ENCODE data around the gene FRK.
"Not testable (repeated sequence)": the region's sequence is repeated elsewhere in the genome, so short reads cannot be mapped to it uniquely, and the experiment has no call there.

The FRK gene

DNA sequence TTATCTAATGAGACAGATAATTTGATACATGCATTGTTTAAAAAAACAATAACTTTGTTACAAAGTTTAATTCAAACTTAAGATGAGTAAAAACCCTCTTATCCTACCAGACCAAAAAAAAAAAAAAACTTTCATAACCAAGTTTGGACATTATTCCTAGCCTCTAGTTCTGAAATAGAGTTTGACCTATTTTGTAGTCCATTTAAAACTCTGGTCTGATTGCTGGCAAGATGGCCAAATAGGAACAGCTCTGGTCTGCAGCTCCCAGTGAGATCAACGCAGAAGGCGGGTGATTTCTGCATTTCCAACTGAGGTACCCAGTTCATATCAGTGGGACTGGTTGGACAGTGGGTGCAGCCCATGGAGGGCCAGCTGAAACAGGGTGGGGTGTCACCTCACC lies 125.9 kb downstream of the FRK start:
- Mint-ChIP-seq H3K27ac (no peak overlapping the region), H3K4me3 (no peak overlapping the region), H3K36me3 (ENCODE audit: low read depth) (no peaks in the 10 kb centered on the region), H3K9me3 (no peaks in the 10 kb centered on the region), H3K4me1 (ENCODE audit: low read depth) (no peaks in the 10 kb centered on the region), H3K27me3 (peaks cover 3% of the 10 kb centered on the region)

DNA sequence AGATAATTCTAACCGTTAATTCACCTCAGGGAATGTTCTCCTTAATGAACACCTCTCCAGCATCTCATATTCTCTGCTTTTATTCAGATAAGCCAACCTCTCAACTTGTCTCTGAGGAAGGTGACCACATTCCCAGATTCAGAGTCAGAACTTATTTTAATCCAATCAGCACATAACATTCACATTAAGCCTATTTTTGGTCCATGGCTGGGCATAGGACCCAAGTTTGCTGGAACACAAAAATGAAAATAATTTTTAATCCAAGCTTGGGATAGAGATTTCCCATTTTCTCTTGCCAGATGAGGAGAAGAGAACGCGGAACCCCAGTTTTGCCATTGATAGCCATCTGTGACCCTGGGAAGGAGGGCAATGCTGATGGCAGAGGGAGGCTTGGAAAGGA lies 126.5 kb downstream of the FRK start:
- Mint-ChIP-seq H3K4me1 (ENCODE audit: low read depth) (no peaks in the 10 kb centered on the region), H3K27me3 (peaks cover 7% of the 10 kb centered on the region), H3K9me3 (no peaks in the 10 kb centered on the region), H3K36me3 (ENCODE audit: low read depth) (no peaks in the 10 kb centered on the region), H3K27ac (no peak overlapping the region), H3K4me3 (no peak overlapping the region)

DNA sequence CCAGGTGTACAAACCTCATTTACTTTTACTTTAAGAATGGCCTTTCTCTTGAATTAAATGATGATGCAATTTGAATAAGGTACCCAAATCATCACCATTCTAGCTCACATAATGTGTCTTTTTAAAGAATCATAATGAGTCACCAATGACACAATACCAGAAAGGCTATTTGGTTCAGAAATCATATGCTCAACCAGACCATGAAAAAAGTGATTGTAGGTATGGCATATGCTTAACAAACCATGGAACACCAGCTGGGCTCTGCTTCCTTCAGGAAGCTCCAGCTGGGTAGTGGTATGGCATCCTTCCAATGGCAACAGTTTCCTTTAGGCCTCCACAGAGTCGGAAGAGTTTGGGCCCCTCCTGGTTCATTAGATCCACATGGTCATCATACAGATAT lies 128.2 kb downstream of the FRK start:
- Mint-ChIP-seq H3K36me3 (ENCODE audit: low read depth) (no peaks in the 10 kb centered on the region), H3K4me3 (no peak overlapping the region), H3K27me3 (peaks cover 8% of the 10 kb centered on the region), H3K4me1 (ENCODE audit: low read depth) (no peaks in the 10 kb centered on the region), H3K27ac (no peak overlapping the region), H3K9me3 (no peaks in the 10 kb centered on the region)

DNA sequence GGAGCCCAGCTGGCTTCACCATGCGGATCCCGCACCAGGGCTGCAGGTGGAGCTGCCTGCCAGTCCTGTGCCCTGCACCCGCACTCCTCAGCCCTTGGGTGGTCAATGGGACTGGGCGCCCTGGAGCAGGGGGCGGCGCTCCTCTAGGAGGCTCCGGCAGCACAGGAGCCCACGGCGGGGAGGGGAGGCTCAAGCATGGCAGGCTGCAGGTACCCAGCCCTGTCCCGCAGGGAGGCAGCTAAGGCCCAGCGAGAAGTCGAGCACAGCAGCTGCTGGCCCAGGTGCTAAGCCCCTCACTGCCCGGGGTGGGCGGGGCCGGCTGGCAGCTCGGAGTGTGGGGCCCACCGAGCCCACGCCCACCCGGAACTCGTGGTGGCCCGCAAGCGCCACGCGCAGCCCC lies 132.7 kb downstream of the FRK start:
- not testable (repeated sequence) for H3K4me1 Mint-ChIP-seq (ENCODE audit: low read depth); H3K27me3 Mint-ChIP-seq; H3K9me3 Mint-ChIP-seq; H3K27ac Mint-ChIP-seq; H3K4me3 Mint-ChIP-seq; H3K36me3 Mint-ChIP-seq (ENCODE audit: low read depth)

DNA sequence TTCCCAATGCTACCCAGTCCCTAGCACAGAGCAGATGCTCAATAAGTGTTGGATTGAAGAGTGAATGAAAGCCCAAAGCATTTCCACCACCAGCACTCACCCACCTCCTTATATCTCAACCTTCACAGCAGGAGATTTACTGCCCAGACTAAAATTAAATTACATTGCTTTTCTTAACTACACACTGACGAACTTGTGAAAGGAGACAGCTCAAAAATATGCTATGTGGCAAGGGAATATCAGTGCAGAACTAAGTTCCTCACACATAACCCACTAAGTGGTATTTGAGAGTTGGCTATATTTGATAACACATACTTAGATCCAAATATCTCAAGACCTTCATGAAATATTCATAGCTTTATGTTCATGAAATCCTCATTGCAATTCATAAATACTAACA lies 137.7 kb downstream of the FRK start:
- Mint-ChIP-seq H3K9me3 (no peaks in the 10 kb centered on the region), H3K27ac (no peak overlapping the region), H3K36me3 (ENCODE audit: low read depth) (no peaks in the 10 kb centered on the region), H3K27me3 (no peaks in the 10 kb centered on the region), H3K4me3 (no peak overlapping the region), H3K4me1 (ENCODE audit: low read depth) (no peaks in the 10 kb centered on the region)

DNA sequence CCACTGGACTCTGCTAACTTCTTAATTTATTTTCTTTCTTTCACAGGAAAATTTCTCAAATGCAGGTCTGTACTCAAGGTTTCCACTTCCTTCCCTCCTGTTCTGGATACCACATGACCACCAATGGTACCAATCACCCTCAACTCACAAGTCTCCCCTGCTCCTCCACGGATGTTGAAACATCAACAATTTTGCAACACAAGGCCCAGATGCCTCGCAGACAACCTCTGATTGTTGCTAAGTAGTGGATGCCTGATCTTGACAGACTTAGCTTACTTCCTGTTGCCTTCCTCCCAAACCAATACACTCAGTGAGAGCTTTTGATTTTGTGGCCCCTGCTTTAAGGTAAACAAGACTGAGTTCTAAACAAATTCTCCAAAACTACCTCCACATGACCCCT lies 146.6 kb downstream of the FRK start:
- Mint-ChIP-seq H3K4me3 (no peak overlapping the region), H3K9me3 (no peaks in the 10 kb centered on the region), H3K27me3 (peaks cover 4% of the 10 kb centered on the region), H3K36me3 (ENCODE audit: low read depth) (no peaks in the 10 kb centered on the region), H3K4me1 (ENCODE audit: low read depth) (no peaks in the 10 kb centered on the region), H3K27ac (no peak overlapping the region)

DNA sequence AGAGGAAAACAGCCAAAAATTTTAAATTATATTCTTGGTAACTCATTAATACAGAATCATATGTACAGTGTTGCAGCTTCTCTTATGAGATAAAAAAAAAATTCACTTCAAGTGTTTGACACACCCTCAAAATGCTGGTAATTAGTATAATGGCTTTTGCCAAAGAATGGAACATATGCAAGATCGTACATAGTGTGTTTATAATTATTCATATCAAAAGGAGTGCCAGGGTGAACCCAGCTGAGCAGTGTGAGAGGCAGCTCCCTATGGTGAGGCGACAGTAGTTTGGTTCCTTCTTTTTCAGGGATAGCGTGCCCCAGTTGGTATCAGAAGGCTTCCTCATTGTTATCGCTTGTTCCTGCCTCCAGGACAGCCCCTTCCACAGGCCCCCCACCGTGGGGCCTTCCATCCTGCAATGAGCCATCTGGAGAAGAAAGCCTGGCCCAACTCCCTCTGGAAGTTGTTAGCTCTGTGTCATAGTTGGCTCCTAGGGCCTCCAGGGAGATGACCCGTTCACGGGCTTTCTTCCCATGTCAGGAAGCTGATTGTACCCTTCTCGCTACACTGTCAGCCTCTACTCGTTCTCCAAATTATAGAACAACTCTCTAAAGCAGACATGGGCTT lies 150.7 kb downstream of the FRK start:
- no peaks in the 10 kb centered on the region for H3K36me3 Mint-ChIP-seq (ENCODE audit: low read depth)
- no peak overlapping the region for H3K4me3 Mint-ChIP-seq
- H3K9me3 Mint-ChIP-seq = no peaks in the 10 kb centered on the region
- H3K27me3 Mint-ChIP-seq = peaks cover 4% of the 10 kb centered on the region
- no peak overlapping the region for H3K27ac Mint-ChIP-seq
- H3K4me1 Mint-ChIP-seq (ENCODE audit: low read depth) = no peaks in the 10 kb centered on the region

DNA sequence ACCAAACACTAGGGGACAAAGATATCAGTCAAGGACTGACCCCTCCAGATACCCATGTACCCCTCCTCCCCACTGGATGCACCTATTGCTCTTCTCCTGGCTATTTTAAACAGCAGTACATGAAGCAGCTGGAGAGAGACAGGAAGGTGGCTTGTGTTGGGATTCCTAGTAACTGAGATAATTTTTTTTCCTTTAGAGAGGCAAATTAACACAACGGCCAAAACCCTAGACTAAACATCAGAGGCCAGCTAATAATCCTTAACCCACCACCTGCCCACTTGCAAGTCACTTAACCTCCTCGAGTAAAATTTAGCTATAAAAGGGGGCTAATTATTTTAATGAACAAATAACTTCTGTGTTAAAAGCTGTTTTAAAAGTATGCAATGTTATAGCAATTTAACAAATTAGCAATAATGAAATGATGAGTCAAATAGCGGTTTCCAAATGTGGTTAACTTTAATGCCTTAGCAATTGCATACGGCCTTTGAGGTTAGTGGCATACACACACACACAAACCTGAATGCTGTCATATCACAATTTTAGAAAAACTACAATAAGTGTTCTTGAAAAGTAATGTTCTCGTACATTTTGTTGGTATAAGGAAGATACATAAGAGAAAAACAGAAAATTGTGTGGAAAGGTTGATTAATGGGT lies 151.7 kb downstream of the FRK start:
- no peaks in the 10 kb centered on the region for H3K9me3 Mint-ChIP-seq
- no peaks in the 10 kb centered on the region for H3K36me3 Mint-ChIP-seq (ENCODE audit: low read depth)
- no peak overlapping the region for H3K4me3 Mint-ChIP-seq

DNA sequence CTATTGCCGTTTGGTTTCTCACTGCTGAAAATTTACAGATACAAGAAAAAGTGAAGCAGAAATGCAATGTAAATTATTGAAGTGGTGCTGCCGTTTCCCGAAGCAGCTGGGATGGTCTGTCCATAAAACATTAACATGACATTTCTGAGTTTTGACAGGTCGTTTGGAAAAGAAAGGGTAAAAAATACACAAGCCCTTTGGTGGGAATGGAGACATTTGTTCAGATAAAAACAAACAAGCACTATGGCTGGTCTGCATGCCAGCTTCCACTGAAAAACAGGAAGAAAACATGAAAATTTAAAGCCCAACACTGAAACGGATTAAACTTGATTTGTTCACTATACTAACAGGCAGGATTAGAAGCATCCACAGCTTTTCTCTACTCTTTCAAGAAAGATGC lies 155.2 kb downstream of the FRK start:
- Mint-ChIP-seq H3K27me3 (no peaks in the 10 kb centered on the region), H3K36me3 (ENCODE audit: low read depth) (no peaks in the 10 kb centered on the region), H3K27ac (no peak overlapping the region), H3K4me1 (ENCODE audit: low read depth) (no peaks in the 10 kb centered on the region), H3K4me3 (no peak overlapping the region), H3K9me3 (no peaks in the 10 kb centered on the region)

More for the DNA sequence above, 151.7 kb downstream of the FRK start:
- Mint-ChIP-seq H3K27ac (no peak overlapping the region), H3K4me1 (ENCODE audit: low read depth) (no peaks in the 10 kb centered on the region), H3K27me3 (peaks cover 4% of the 10 kb centered on the region)

DNA sequence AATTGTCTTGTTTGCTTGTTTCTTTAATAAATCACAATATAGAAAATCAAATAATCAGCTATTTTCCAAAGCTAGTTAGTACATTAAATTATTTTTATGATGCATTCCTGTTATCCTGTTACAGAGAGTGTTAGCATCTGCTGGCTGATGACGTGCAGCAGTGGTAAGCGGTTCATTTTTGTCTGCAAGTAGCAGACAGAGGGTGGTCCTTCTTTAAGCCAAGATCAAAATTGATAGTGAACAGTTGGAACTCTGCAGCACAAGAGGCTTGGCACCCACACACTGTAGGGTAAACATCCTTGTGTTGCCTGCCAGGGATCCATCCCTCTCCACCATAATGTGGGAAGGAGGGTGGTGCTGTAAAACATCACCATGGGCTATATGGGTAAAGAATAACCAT lies 158.3 kb downstream of the FRK start:
- Mint-ChIP-seq H3K4me1 (ENCODE audit: low read depth) (no peaks in the 10 kb centered on the region), H3K27me3 (no peaks in the 10 kb centered on the region), H3K27ac (no peak overlapping the region), H3K36me3 (ENCODE audit: low read depth) (no peaks in the 10 kb centered on the region), H3K4me3 (no peak overlapping the region), H3K9me3 (no peaks in the 10 kb centered on the region)

DNA sequence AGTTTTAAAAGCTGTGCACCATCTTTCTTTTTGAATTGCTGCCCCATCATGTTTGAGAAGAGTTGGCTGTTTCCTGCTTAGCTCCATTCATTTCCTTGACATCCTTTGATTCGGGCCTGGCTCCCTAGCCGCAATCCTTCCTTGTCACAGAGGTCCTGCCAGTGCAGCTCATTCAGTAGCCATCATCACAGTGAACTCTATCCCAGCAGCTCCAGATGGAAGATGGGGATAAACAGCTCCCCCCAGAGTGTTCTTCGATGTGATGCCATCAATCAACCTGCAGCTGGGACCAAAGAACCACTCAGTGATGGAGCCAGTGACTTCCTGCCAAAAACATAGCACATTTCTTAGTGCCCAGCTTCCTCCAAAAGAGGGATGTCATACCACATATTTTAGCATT lies 158.8 kb downstream of the FRK start:
- H3K36me3 Mint-ChIP-seq (ENCODE audit: low read depth) = no peaks in the 10 kb centered on the region
- no peaks in the 10 kb centered on the region for H3K27me3 Mint-ChIP-seq
- H3K4me1 Mint-ChIP-seq (ENCODE audit: low read depth) = no peaks in the 10 kb centered on the region
- H3K4me3 Mint-ChIP-seq = no peak overlapping the region
- no peaks in the 10 kb centered on the region for H3K9me3 Mint-ChIP-seq
- no peak overlapping the region for H3K27ac Mint-ChIP-seq

DNA sequence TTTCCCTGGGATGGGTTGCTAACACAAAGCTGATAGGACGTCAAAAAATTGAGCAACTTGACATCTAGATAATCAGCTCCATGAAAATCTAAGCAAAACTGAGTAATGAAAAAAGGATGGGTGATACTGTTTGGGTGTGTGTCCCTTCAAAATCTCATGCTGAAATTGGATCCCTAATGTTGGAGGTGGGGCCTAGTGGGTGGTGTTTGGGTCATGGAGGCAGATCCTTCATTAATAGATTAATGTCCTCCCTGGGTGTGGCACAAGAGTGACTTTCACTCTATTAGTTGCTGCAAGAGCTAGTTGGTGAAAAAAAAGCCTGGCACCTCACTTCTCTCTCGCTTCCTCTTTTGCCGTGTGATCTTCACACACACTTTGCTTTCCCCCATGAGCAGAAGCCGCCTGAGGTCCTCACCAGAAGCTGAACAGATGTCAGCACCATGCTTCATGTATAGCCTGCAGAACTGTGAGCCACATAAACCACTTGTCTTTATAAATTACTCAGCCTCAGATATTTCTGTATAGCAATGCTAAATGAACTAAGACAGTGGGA lies 160.9 kb downstream of the FRK start:
- no peaks in the 10 kb centered on the region for H3K27me3 Mint-ChIP-seq
- H3K4me1 Mint-ChIP-seq (ENCODE audit: low read depth) = no peaks in the 10 kb centered on the region
- no peak overlapping the region for H3K27ac Mint-ChIP-seq
- H3K9me3 Mint-ChIP-seq = no peaks in the 10 kb centered on the region
- no peaks in the 10 kb centered on the region for H3K36me3 Mint-ChIP-seq (ENCODE audit: low read depth)
- no peak overlapping the region for H3K4me3 Mint-ChIP-seq

DNA sequence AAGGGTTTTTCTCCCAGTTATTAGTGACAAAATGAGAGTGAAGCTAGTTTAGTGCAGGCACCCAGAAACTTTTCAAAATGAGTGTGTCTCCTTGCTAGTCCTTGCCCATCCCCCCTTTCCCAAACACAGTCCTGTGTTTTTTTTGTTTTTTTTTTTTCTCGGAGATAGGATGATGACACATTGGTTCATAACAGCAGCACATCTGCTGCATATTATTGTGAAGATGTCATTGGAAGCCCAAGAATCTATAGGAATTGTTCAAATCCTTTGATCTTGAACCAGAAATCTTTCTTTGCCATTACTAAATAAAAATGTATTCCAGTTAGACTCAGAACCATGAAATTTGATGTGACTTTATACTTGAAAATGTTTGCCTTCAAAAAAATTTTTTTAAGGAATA lies 162.4 kb downstream of the FRK start:
- no peaks in the 10 kb centered on the region for H3K9me3 Mint-ChIP-seq
- no peaks in the 10 kb centered on the region for H3K4me1 Mint-ChIP-seq (ENCODE audit: low read depth)
- H3K36me3 Mint-ChIP-seq (ENCODE audit: low read depth) = no peaks in the 10 kb centered on the region
- H3K27me3 Mint-ChIP-seq = peaks cover 8% of the 10 kb centered on the region
- H3K27ac Mint-ChIP-seq = no peak overlapping the region
- H3K4me3 Mint-ChIP-seq = no peak overlapping the region

DNA sequence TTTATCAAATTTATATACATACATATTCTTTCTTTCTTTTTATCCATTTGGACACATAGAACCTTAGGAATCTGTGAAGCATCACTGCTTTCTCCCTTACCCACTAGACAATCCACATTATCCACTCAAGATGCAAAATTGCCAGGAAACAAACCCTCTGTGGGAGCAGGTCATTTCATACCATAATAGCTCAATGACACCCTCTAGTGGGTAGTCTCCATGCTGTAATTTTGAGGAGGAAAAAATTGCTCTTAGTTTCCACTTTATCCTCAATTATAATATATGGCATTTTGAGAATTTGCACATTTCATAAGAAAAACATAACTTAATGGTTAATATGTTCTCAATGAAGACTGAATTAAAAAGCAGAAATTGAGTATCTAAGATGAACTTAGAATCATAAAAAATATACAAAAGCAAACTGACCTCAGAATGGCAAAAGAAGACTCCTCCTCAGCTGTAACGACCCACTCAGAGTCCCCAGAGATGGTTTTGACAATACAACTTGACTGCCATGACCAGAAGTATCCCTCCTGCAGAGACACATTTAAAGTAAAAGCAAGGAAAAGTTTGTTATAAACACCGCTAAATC lies 164.1 kb downstream of the FRK start:
- H3K4me3 Mint-ChIP-seq = no peak overlapping the region
- no peaks in the 10 kb centered on the region for H3K4me1 Mint-ChIP-seq (ENCODE audit: low read depth)
- H3K36me3 Mint-ChIP-seq (ENCODE audit: low read depth) = no peaks in the 10 kb centered on the region
- peaks cover 12% of the 10 kb centered on the region for H3K27me3 Mint-ChIP-seq
- H3K27ac Mint-ChIP-seq = no peak overlapping the region
- H3K9me3 Mint-ChIP-seq = no peaks in the 10 kb centered on the region

DNA sequence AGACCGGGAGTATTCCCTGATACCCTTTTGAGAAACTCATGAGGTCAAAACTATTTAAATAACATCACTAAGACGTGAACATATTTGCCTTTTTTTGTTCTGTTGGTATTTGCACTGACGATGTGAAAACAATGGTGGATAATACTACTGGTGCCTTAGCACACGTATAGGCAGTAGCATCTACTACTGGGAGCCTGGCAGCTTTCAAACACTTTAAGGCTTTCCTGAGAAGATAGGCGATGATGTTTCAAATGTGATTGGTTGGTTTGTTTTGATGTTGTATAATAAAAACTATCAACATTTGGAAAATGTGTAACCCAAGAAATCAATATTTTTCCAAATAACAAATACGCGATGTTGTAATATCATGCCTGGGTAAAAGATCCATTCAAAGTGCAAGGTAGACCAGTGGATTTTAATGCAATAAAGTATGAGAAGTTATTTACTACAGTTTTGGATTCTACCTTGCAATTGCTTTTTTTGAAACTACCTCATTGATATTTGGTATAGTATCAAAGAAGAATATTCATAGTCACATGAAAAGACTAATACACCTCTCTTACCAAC lies 166.2 kb downstream of the FRK start:
- Mint-ChIP-seq H3K4me1 (ENCODE audit: low read depth) (peaks cover 7% of the 10 kb centered on the region), H3K4me3 (no peak overlapping the region), H3K9me3 (no peaks in the 10 kb centered on the region), H3K27ac (no peak overlapping the region), H3K36me3 (ENCODE audit: low read depth) (no peaks in the 10 kb centered on the region), H3K27me3 (peaks cover 12% of the 10 kb centered on the region)

Measured in stimulated activated naive CD8-positive, alpha-beta T cell treated with anti-CD3 and anti-CD28 coated beads, Interleukin-15, Interleukin-2, amounts not matched to agents 100 ng/mL and 50 ng/mL, for 24 hours (primary cell).